Muscle of leg (tissue), 11 donors: ENCODE results near the gene SLC25A23. TPM values are rescaled to one million over a fixed set of nuclear protein-coding genes. Genes with fewer than 3 reads are reported as not detected.

Source experiments
- DNase-seq: peaks from one replicate; pipeline ENCODE4 v3.0.0; 2013
- H3K27ac ChIP-seq: one replicate; pipeline ENCODE4 v1.5.1; 2013; ENCODE audit warnings: mild to moderate bottlenecking, low read length, control low read depth
- H3K27me3 ChIP-seq: one replicate; pipeline ENCODE4 v1.6.1; 2013; ENCODE audit warnings: low read length; ENCODE audit not compliant: control insufficient read depth, insufficient read depth
- H3K36me3 ChIP-seq: one replicate; pipeline ENCODE4 v1.6.1; 2013; ENCODE audit warnings: low read length; ENCODE audit not compliant: control insufficient read depth, insufficient read depth
- H3K4me1 ChIP-seq: one replicate; pipeline ENCODE4 v1.6.1; 2013; ENCODE audit warnings: low read length; ENCODE audit not compliant: control insufficient read depth, insufficient read depth
- H3K4me3 ChIP-seq: one replicate; pipeline ENCODE4 v1.5.1; 2013; ENCODE audit warnings: low read length, control low read depth
- H3K9me3 ChIP-seq: replicated peaks from 2 replicates; pipeline ENCODE4 v1.6.1; 2013; ENCODE audit warnings: low read depth, low read length; ENCODE audit not compliant: control insufficient read depth
- WGBS: methylation state at CpG from one replicate; pipeline ENCODE4 v1.1.5; 2013; ENCODE audit warnings: missing lambda C conversion rate; ENCODE audit not compliant: insufficient coverage; 5-methylcytosine and 5-hydroxymethylcytosine counted together
- polyA plus RNA-seq, 8 donors: library from polyadenylated mRNA; unstranded; fragments of 120-200 nt; gene quantifications; one replicate each; pipeline versions ENCODE4 v1.2.1 to v1.2.3, GENCODE V29; 2013; ENCODE audit warnings: inconsistent platforms in 1 of 8, low replicate concordance in 1 of 8; ENCODE audit not compliant: insufficient read length in 8 of 8, insufficient read depth in 1 of 8
- total RNA-seq: library from RNA; stranded (reverse); fragments of 120-200 nt; gene quantifications from one replicate; pipeline ENCODE4 v1.2.4, GENCODE V29; 2013

Gene SLC25A23
- total and polyA plus RNA-seq, 9 donors: 16.7 to 41.7 (median 31.4) TPM

DNA sequence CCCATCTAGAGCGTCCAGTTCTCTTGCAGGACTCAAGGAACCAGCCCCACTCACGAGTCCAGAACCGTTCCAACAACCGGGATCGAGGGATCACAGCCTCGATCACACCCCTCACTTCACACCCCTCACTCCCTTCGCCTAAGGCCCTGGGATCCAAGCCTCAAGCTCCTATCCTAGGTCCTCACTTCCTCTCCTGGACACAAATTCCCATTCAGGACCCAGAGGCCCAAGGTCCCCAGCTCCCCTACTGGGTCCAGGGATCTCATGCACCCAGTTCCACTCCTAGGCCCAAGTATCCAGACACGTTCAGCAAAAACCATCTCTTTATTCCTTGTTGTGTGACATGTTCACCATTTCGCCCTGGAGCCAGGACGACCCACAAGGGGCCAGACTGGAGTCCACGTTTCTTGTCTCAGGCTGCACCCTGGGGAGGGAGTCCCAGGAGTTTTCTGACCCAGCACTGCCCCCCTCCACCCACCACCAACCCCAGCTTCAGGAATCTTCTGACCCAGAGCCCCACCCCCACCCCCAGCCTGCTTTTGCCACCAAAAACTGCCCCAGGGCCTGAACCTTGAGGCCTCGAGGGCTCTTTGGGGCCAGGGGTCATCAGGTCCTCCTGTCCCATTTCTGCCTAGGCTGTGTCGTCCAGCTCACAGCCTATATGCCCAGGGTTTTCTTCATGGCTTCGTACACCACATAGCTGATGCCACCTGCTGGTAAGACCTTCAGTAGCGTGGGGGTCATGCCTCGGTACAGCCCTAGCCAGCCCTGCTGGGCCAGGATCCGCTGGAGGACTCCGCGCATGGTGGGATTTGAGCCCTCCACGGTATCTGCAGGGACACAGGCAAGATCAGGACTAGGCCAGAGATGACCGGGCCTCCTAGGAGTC, 33.6 kb downstream of the SLC25A23 start:
- Histone ChIP-seq H3K27ac (peak overlapping the region; percentile 97), H3K27me3 (peaks cover 6% of the 10 kb centered on the region), H3K4me1 (peaks cover 28% of the 10 kb centered on the region), H3K36me3 (peaks cover 18% of the 10 kb centered on the region), H3K4me3 (peak overlapping the region; percentile 21), H3K9me3 (peaks cover 2% of the 10 kb centered on the region)
- WGBS: 76% methylated on average over 21 of the region's 21 CpGs
- DNase-seq: peak; percentile 46

GRCh38 chr19:6424939-6425731, 34.5 kb downstream of the SLC25A23 start:
- DNase-seq: peak; percentile 100
- Histone ChIP-seq H3K27me3 (peaks cover 6% of the 10 kb centered on the region), H3K27ac (peak overlapping the region; percentile 97), H3K4me3 (peak overlapping the region; percentile 21), H3K36me3 (peaks cover 26% of the 10 kb centered on the region), H3K4me1 (peaks cover 28% of the 10 kb centered on the region), H3K9me3 (peaks cover 2% of the 10 kb centered on the region)
- 4% methylated on average over 34 of the region's 43 CpGs for WGBS

- Histone ChIP-seq H3K36me3 (peaks cover 33% of the 10 kb centered on the region), H3K27me3 (no peaks in the 10 kb centered on the region), H3K4me3 (peak within 1 kb of the TSS; percentile 93), H3K9me3 (peaks cover 2% of the 10 kb centered on the region), H3K4me1 (peaks cover 28% of the 10 kb centered on the region), H3K27ac (peak within 1 kb of the TSS; percentile 97)
- peak; percentile 44 for DNase-seq
- WGBS: under 1% methylated on average over 86 of the region's 114 CpGs
These were observed 35.2 kb downstream of the SLC25A23 start, which contains the start of gene KHSRP for GRCh38 chr19:6424195-6424938. Gene KHSRP, minus strand, starts transcription at chr19:6424811. Its CDS starts 110 bp downstream, at chr19:6424701.

DNA sequence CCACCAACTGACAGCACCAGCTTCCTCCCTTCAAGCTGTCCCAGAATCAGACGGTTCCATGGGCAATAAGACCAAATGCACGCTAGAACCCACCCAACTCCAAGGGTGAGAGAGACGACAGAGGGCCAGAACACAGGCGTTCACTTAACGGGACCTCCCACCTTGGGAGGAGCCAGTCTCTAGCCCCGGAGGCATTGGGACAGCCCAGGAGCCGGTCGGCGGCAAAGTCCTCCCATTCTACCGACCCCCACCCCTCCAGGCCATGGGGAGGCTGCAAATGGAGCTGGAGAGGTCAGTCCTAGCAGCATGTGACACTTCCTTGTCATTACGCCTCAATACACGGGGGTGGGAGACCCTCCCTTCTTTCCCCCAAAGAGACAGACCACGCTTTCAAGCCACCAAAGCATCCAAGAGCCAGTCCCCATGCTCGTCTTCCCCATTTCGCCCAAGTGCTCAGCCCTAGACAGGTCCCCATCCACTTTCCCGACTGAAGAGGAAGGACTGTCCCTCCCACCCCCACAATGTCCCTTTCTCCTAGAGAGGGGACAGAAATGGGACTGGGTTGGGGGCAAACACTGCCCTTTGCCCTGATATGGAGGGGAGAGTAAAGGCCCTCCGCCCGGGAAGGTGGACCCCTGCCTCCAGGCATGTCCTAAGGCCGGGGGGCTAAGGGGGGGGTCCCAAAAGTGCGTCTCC, 35.9 kb downstream of the SLC25A23 start:
- Histone ChIP-seq H3K27ac (peak overlapping the region; percentile 87), H3K4me3 (peak overlapping the region; percentile 93), H3K36me3 (peaks cover 41% of the 10 kb centered on the region), H3K9me3 (peaks cover 2% of the 10 kb centered on the region), H3K27me3 (no peaks in the 10 kb centered on the region), H3K4me1 (peaks cover 28% of the 10 kb centered on the region)
- WGBS: 0% methylated on average over 13 of the region's 20 CpGs
- peak; percentile 60 for DNase-seq

DNA sequence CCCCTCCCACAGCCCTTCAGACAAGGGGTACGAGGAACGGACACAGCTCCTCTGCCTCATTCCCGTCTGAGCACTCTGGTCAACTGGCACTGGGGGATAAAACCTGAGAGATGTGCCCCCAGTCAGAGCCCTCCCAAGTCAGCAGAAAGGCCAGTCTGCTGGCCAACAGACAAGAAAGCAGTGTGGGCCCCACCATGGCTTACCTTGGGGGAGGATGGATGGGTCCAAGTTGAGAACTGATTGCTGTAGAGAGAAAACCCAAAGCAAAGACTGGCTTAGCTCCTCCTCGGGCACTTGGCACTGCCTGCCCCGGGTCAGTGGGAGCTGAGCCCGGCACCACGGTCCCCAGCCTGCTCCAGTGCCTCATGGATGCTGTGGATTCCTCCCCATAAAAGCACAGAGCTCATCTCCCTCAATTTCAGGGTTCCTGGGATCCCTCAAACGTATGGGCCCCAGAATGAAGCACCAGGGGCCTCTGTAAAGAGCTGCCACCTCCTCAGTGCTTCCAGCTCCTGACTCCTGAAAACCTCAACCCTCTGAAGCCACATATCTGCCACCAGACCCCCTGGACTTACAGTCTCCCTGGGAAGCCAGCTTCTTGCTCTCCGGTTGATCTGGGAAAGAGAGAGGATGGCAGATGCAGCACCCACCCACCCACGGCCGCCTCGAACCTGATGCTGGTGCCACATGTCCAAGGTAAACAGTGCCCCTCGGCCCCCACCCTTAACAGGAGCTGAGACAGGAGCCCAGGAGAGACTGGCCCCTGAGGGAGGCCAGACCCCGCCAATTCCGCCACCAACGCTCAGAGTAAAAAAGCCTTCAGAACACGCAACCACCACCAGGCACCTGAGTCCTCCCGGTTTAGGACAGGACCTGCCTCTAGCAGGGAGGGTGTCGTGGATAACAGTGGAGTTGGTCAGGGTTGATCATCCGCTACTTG, 38.2 kb downstream of the SLC25A23 start:
- no peak for DNase-seq
- H3K36me3 ChIP-seq: peaks cover 64% of the 10 kb centered on the region
- 74% methylated on average over 16 of the region's 20 CpGs for WGBS
- peaks cover 2% of the 10 kb centered on the region for H3K9me3 ChIP-seq
- peaks cover 28% of the 10 kb centered on the region for H3K4me1 ChIP-seq
- no peaks in the 10 kb centered on the region for H3K27me3 ChIP-seq
- H3K27ac ChIP-seq: no peak overlapping the region
- no peak overlapping the region for H3K4me3 ChIP-seq

- H3K27me3 ChIP-seq: no peaks in the 10 kb centered on the region
- WGBS: 88% methylated on average over 18 of the region's 19 CpGs
- no peak overlapping the region for H3K4me3 ChIP-seq
- DNase-seq: no peak
- H3K27ac ChIP-seq: no peak overlapping the region
- H3K9me3 ChIP-seq: no peaks in the 10 kb centered on the region
- H3K4me1 ChIP-seq: peaks cover 17% of the 10 kb centered on the region
- H3K36me3 ChIP-seq: peaks cover 89% of the 10 kb centered on the region
These were observed 41.0 kb downstream of the SLC25A23 start for GRCh38 chr19:6418562-6418932.

- H3K4me3 ChIP-seq: no peak overlapping the region
- no peak for DNase-seq
- H3K36me3 ChIP-seq: peaks cover 94% of the 10 kb centered on the region
- WGBS: 76% methylated on average over 28 of the region's 33 CpGs
- peaks cover 11% of the 10 kb centered on the region for H3K4me1 ChIP-seq
- H3K27me3 ChIP-seq: no peaks in the 10 kb centered on the region
- H3K27ac ChIP-seq: no peak overlapping the region
- no peaks in the 10 kb centered on the region for H3K9me3 ChIP-seq
These were observed 41.7 kb downstream of the SLC25A23 start for GRCh38 chr19:6417713-6418561.

GRCh38 chr19:6416658-6417405, 42.8 kb downstream of the SLC25A23 start:
- Histone ChIP-seq H3K9me3 (no peaks in the 10 kb centered on the region), H3K36me3 (peaks cover 84% of the 10 kb centered on the region), H3K4me1 (peaks cover 10% of the 10 kb centered on the region), H3K27me3 (no peaks in the 10 kb centered on the region), H3K4me3 (no peak overlapping the region), H3K27ac (no peak overlapping the region)
- no peak for DNase-seq
- WGBS: 91% methylated on average over 23 of the region's 29 CpGs
